Measurements from ENCODE around the gene PPRC1.

PPRC1 gene

GRCh38 chr10:102191956-102192355 is 59.1 kb downstream of the PPRC1 start:
- DNase-seq, result no peak

GRCh38 chr10:102195296-102195870 is 62.5 kb downstream of the PPRC1 start:
- no peak for DNase-seq

- no peak for DNase-seq
Measured at GRCh38 chr10:102196893-102197292, 64.1 kb downstream of the PPRC1 start.

GRCh38 chr10:102198027-102198426 is 65.2 kb downstream of the PPRC1 start:
- no peak for DNase-seq
